Aortic smooth muscle cell (primary cell): ENCODE data around the gene LCE3D. TPM values are rescaled to one million over a fixed set of nuclear protein-coding genes. Genes with fewer than 3 reads are reported as not detected.

Experiments used
- total RNA-seq: library from RNA; depleted of rRNA; stranded (reverse); fragments of >200 nt; gene quantifications from 2 replicates; pipeline ENCODE4 v1.2.3, GENCODE V29; 2014

LCE3D gene
- total RNA-seq = not detected in 2 replicates

GRCh38 chr1:152580433-152580832 is at the start of gene LCE3D:
LCE3D (minus strand) TSS chr1:152580516; CDS start chr1:152579936, 580 bp downstream.

GRCh38 chr1:152622803-152623202 is 42.5 kb upstream of the LCE3D start, which contains the start of gene LCE3A:
LCE3A (minus strand) TSS chr1:152623103; CDS start chr1:152623103, 0 bp downstream.

GRCh38 chr1:152613511-152613910 is 33.2 kb upstream of the LCE3D start, which contains the start of gene LCE3B:
LCE3B (plus strand) TSS chr1:152613811; CDS start chr1:152613811, 0 bp downstream.

GRCh38 chr1:152599934-152600333 is 19.6 kb upstream of the LCE3D start, which contains the start of gene LCE3C:
LCE3C (plus strand) TSS chr1:152600234; CDS start chr1:152600732, 498 bp downstream.

GRCh38 chr1:152566681-152567080 is 13.6 kb downstream of the LCE3D start, which contains the start of gene LCE3E:
LCE3E (minus strand) TSS chr1:152566780; CDS start chr1:152566208, 572 bp downstream.

Other genes starting within 250 kb of the LCE3D start
- gene FLG2, start 220.5 kb downstream of the LCE3D start, total RNA-seq = not detected in 2 replicates
- gene CRNN, start 166.3 kb downstream of the LCE3D start, total RNA-seq = not detected in 2 replicates
- not detected in 2 replicates for gene LCE5A, start 69.7 kb downstream of the LCE3D start, total RNA-seq
- not detected in 2 replicates for gene CRCT1, start 66.0 kb downstream of the LCE3D start, total RNA-seq
- not detected in 2 replicates for gene LCE3E, start 13.7 kb downstream of the LCE3D start, total RNA-seq
- not detected in 2 replicates for gene LCE3C, start 19.7 kb upstream of the LCE3D start, total RNA-seq
- gene LCE3B, start 33.3 kb upstream of the LCE3D start, total RNA-seq = not detected in 2 replicates
- not detected in 2 replicates for gene LCE3A, start 42.6 kb upstream of the LCE3D start, total RNA-seq
- not detected in 2 replicates for gene LCE2D, start 82.9 kb upstream of the LCE3D start, total RNA-seq
- not detected in 2 replicates for gene LCE2C, start 94.8 kb upstream of the LCE3D start, total RNA-seq
- not detected in 2 replicates for gene LCE2B, start 105.6 kb upstream of the LCE3D start, total RNA-seq
- not detected in 2 replicates for gene LCE2A, start 117.8 kb upstream of the LCE3D start, total RNA-seq
- not detected in 2 replicates for gene LCE4A, start 127.6 kb upstream of the LCE3D start, total RNA-seq
- gene KPRP, start 177.5 kb upstream of the LCE3D start, total RNA-seq = not detected in 2 replicates
- gene LCE1F, start 194.6 kb upstream of the LCE3D start, total RNA-seq = not detected in 2 replicates
- not detected in 2 replicates for gene LCE1E, start 205.7 kb upstream of the LCE3D start, total RNA-seq
- gene LCE1D, start 216.2 kb upstream of the LCE3D start, total RNA-seq = not detected in 2 replicates
- not detected in 2 replicates for gene LCE1C, start 226.1 kb upstream of the LCE3D start, total RNA-seq
- not detected in 2 replicates for gene LCE1B, start 231.5 kb upstream of the LCE3D start, total RNA-seq
- not detected in 2 replicates for gene LCE1A, start 247.0 kb upstream of the LCE3D start, total RNA-seq